Mesenchymal stem cell (in vitro differentiated cells and primary cell): ENCODE results near the gene APOBEC4.
A peak's percentile ranks its signal among the peaks of the same experiment; 100 is the strongest.

Experiments
- DNase-seq: peaks from one replicate; pipeline ENCODE4 v3.0.0-alpha.2; 2013
- H2AFZ ChIP-seq: one replicate; pipeline ENCODE4 v1.6.1; 2013; ENCODE audit warnings: low read depth, mild to moderate bottlenecking, control low read depth, inconsistent platforms, low read length, moderate library complexity
- H2AK5ac ChIP-seq: 2 replicates; pipeline ENCODE4 v1.6.1; 2013; ENCODE audit warnings: low read length, moderate library complexity, mild to moderate bottlenecking, inconsistent platforms; ENCODE audit not compliant: severe bottlenecking
- H2BK120ac ChIP-seq: one replicate; pipeline ENCODE4 v1.6.1; 2013; ENCODE audit warnings: low read depth, mild to moderate bottlenecking, inconsistent platforms, low read length, moderate library complexity
- H2BK12ac ChIP-seq, 2 experiments: one replicate each; pipeline ENCODE4 v1.6.1; 2013; ENCODE audit warnings: inconsistent platforms in 2 of 2, low read length in 2 of 2, mild to moderate bottlenecking in 2 of 2, moderate library complexity in 2 of 2, control low read depth in 1 of 2
- H2BK15ac ChIP-seq: one replicate; pipeline ENCODE4 v1.6.1; 2013; ENCODE audit warnings: mild to moderate bottlenecking, low read depth, inconsistent platforms; ENCODE audit not compliant: poor library complexity, severe bottlenecking
- H2BK5ac ChIP-seq: 2 replicates; pipeline ENCODE4 v1.6.1; 2013; ENCODE audit warnings: low read depth, mild to moderate bottlenecking, low read length, control low read depth, inconsistent platforms; ENCODE audit not compliant: poor library complexity, severe bottlenecking
- H3K14ac ChIP-seq, 2 experiments: one replicate each; pipeline ENCODE4 v1.6.1; 2013; ENCODE audit warnings: inconsistent platforms in 2 of 2, low read length in 2 of 2, control low read depth in 1 of 2, mild to moderate bottlenecking in 1 of 2, moderate library complexity in 1 of 2
- H3K18ac ChIP-seq, 2 experiments: one replicate each; pipeline ENCODE4 v1.6.1; 2013; ENCODE audit warnings: inconsistent platforms in 2 of 2, low read length in 2 of 2, control low read depth in 1 of 2, low read depth in 1 of 2, mild to moderate bottlenecking in 1 of 2
- H3K23ac ChIP-seq, 2 experiments: one replicate each; pipeline ENCODE4 v1.6.1; 2013; ENCODE audit warnings: inconsistent platforms in 2 of 2, low read length in 2 of 2, mild to moderate bottlenecking in 2 of 2, moderate library complexity in 2 of 2, control low read depth in 1 of 2
- H3K27ac ChIP-seq: 2 replicates; pipeline ENCODE4 v1.5.1; 2013; ENCODE audit warnings: mild to moderate bottlenecking, moderate library complexity, low read length, control low read depth, inconsistent platforms; ENCODE audit not compliant: poor library complexity, severe bottlenecking
- H3K27me3 ChIP-seq, 2 experiments: 2 replicates each; pipeline versions ENCODE4 v1.6.1 to v1.7.0; 2013; ENCODE audit warnings: low read length in 2 of 2, mild to moderate bottlenecking in 2 of 2, moderate library complexity in 2 of 2, control low read depth in 1 of 2, inconsistent platforms in 1 of 2; ENCODE audit not compliant: control insufficient read depth in 1 of 2, insufficient read depth in 1 of 2
- H3K36me3 ChIP-seq, 2 experiments: 2 replicates each; pipeline versions ENCODE4 v1.6.1 to v1.7.0; 2013; ENCODE audit warnings: low read length in 2 of 2, control low read depth in 1 of 2, inconsistent platforms in 1 of 2, low read depth in 1 of 2, mild to moderate bottlenecking in 1 of 2; ENCODE audit not compliant: insufficient read depth in 2 of 2, control insufficient read depth in 1 of 2
- H3K4ac ChIP-seq, 2 experiments: one replicate each; pipeline ENCODE4 v1.6.1; 2013; ENCODE audit warnings: inconsistent platforms in 2 of 2, low read length in 2 of 2, mild to moderate bottlenecking in 2 of 2, moderate library complexity in 2 of 2, control low read depth in 1 of 2, low read depth in 1 of 2
- H3K4me1 ChIP-seq: 2 replicates; pipeline ENCODE4 v1.6.1; 2013; ENCODE audit warnings: low read depth, low read length, control low read depth; ENCODE audit not compliant: control insufficient read depth, insufficient read depth
- H3K4me2 ChIP-seq: 2 replicates; pipeline ENCODE4 v1.6.1; 2013; ENCODE audit warnings: low read length, mild to moderate bottlenecking, inconsistent platforms; ENCODE audit not compliant: poor library complexity, severe bottlenecking
- H3K4me3 ChIP-seq, 2 experiments: 2 replicates each; pipeline versions ENCODE4 v1.5.1 to v1.7.0; 2013; ENCODE audit warnings: low read length in 2 of 2, mild to moderate bottlenecking in 2 of 2, control low read depth in 1 of 2, low read depth in 1 of 2; ENCODE audit not compliant: insufficient read depth in 1 of 2
- H3K79me1 ChIP-seq: replicated peaks from 2 replicates; pipeline ENCODE4 v1.6.1; 2013; ENCODE audit warnings: mild to moderate bottlenecking, control low read depth, low read length, inconsistent platforms; ENCODE audit not compliant: poor library complexity, severe bottlenecking
- H3K9ac ChIP-seq: 2 replicates; pipeline ENCODE4 v1.7.0; 2013; ENCODE audit warnings: mild to moderate bottlenecking, low read length, moderate library complexity
- H3K9me3 ChIP-seq: 2 replicates; pipeline ENCODE4 v1.7.0; 2013; ENCODE audit warnings: mild to moderate bottlenecking, low read length; ENCODE audit not compliant: control insufficient read depth
- H4K8ac ChIP-seq: one replicate; pipeline ENCODE4 v1.6.1; 2013; ENCODE audit warnings: inconsistent platforms, mild to moderate bottlenecking, low read length, moderate library complexity
- H4K91ac ChIP-seq: one replicate; pipeline ENCODE4 v1.6.1; 2013; ENCODE audit warnings: mild to moderate bottlenecking, low read length, inconsistent platforms
- WGBS: methylation state at CpG from one replicate; pipeline ENCODE4 v1.1.7; 2013; ENCODE audit warnings: mixed read lengths; 5-methylcytosine and 5-hydroxymethylcytosine counted together

APOBEC4 gene

DNA sequence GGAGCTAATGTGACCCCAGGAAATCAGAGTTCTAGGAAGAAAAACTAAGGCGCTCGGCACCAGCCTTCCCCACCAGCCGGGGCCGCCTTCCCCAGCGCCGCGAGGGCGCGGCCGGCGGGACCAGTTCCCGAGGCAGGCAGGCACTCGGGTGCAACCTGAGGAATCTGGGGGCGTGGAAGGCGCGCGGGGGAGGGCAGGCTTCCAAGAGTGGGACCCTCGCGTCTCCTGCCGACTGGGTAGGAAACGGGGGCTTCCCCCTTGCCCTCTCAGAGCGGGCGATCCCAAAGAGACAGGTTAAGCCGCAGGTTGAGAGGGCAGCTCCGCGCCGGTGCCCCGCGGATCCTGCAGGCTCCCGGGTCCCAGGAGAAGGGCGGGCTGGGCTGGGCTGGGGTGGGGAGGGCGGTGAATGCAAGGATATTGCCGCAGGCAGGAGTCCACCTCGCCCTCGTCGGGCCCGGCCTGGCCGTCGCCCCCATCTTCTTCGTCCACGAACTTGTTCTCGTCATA is 18.0 kb downstream of the APOBEC4 start:
- peak overlapping the region; percentile 85 to 88 for H3K4me3 ChIP-seq
- peak overlapping the region; percentile 32 for H2AK5ac ChIP-seq
- under 1% methylated on average over 41 of the region's 42 CpGs for WGBS
- peaks cover 7% of the 10 kb centered on the region for H3K79me1 ChIP-seq
- peak overlapping the region; percentile 73 for H2BK15ac ChIP-seq
- peak overlapping the region; percentile 70 for H4K91ac ChIP-seq
- no peaks in the 10 kb centered on the region for H3K9me3 ChIP-seq
- H3K14ac ChIP-seq: peak overlapping the region in 1 of 2 experiments; percentile 72
- H3K4me1 ChIP-seq: peaks cover 3% of the 10 kb centered on the region
- peak overlapping the region; percentile 71 to 98 for H3K18ac ChIP-seq
- H3K27me3 ChIP-seq: no peaks in the 10 kb centered on the region
- H3K27ac ChIP-seq: peak overlapping the region; percentile 98
- H2AFZ ChIP-seq: peak overlapping the region; percentile 66
- H4K8ac ChIP-seq: peak overlapping the region; percentile 94
- H3K4ac ChIP-seq: peak overlapping the region; percentile 83 to 85
- no peak for DNase-seq
- peak overlapping the region; percentile 67 for H3K4me2 ChIP-seq
- peak overlapping the region; percentile 91 for H2BK5ac ChIP-seq
- peak overlapping the region; percentile 82 for H2BK120ac ChIP-seq
- peak overlapping the region; percentile 96 for H3K9ac ChIP-seq
- no peak overlapping the region for H3K23ac ChIP-seq
- no peak overlapping the region for H2BK12ac ChIP-seq
- H3K36me3 ChIP-seq: peaks cover 0 to 17% of the 10 kb centered on the region in 2 experiments

DNA sequence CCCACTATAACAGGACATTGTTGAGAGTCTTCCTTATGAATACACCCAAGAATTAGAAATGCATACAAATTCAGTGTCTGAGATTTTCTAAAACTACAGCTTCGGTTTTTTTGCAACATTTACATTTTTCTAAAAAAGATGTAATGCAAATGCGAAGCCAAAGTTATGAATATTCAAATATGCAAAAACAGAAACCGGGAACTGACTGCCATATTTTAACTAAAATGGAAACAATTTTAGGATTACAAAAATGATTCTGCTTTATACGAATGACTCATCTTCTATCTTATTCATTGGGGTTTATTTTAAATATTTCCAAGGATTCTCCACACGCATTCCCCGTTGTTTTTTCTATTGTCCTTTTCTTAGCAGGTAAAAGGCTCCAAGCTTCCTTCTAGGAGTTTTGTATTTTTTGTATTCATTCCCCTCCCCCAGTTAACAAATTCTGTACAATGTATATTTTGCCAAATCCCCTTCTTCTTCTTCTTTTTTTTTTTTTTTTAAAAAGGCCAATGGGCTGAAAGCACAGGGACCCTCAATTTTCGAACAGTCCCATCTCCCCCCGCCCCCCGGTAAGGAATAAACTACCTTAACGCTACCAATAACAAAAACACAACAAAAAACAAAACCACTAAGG is 18.6 kb downstream of the APOBEC4 start:
- H3K4me2 ChIP-seq: peak overlapping the region; percentile 67
- peaks cover 0 to 23% of the 10 kb centered on the region in 2 experiments for H3K36me3 ChIP-seq
- H3K9ac ChIP-seq: peak overlapping the region; percentile 96
- no peak for DNase-seq
- peaks cover 3% of the 10 kb centered on the region for H3K4me1 ChIP-seq
- peak overlapping the region; percentile 38 for H2BK120ac ChIP-seq
- H2AFZ ChIP-seq: no peak overlapping the region
- peak overlapping the region in 1 of 2 experiments; percentile 98 for H3K18ac ChIP-seq
- 0% methylated on average over 7 of the region's 10 CpGs for WGBS
- H3K14ac ChIP-seq: no peak overlapping the region
- H3K23ac ChIP-seq: no peak overlapping the region
- H2BK5ac ChIP-seq: peak overlapping the region; percentile 46
- no peaks in the 10 kb centered on the region for H3K9me3 ChIP-seq
- no peak overlapping the region for H2BK12ac ChIP-seq
- H4K91ac ChIP-seq: no peak overlapping the region
- no peak overlapping the region for H2BK15ac ChIP-seq
- no peaks in the 10 kb centered on the region for H3K27me3 ChIP-seq
- no peak overlapping the region for H4K8ac ChIP-seq
- peak overlapping the region; percentile 32 for H2AK5ac ChIP-seq
- H3K4ac ChIP-seq: peak overlapping the region in 1 of 2 experiments; percentile 83
- H3K79me1 ChIP-seq: peaks cover 5% of the 10 kb centered on the region
- peak overlapping the region; percentile 85 to 88 for H3K4me3 ChIP-seq
- peak overlapping the region; percentile 76 for H3K27ac ChIP-seq

DNA sequence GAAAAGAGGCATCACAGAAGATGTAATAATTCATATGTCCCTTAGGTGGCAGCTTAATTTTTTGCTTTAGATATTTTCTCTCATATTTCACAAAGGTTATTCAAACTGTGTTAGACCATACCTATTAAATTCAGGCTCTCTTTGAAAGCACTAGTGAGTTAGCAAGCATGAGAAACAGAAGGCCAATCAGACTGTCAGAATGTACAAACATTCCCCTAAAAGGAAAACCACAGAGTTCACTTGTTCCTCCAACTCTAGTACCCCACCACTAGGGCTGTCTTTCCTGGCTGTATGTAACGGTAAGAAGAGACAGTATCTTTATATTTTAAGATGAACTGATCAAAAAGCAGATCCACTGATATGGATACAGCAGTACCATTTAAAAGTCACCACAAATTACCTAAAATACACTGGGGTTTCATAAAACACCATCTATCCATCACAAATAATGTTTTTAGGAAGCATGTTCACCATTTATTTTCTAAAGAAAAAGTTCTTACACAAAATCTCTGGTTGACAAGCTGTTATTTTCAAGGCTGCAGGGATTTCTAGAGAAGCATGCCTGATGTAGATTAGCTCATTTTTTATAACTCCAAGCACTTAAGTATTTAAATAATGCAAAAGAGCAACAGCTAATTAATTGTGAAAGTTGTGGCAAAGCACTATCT is 19.3 kb downstream of the APOBEC4 start:
- H3K4me2 ChIP-seq: peak overlapping the region; percentile 47
- H4K8ac ChIP-seq: no peak overlapping the region
- no peaks in the 10 kb centered on the region for H3K27me3 ChIP-seq
- H2BK12ac ChIP-seq: no peak overlapping the region
- H2AFZ ChIP-seq: no peak overlapping the region
- H3K79me1 ChIP-seq: peaks cover 6% of the 10 kb centered on the region
- H3K27ac ChIP-seq: peak overlapping the region; percentile 76
- H3K14ac ChIP-seq: no peak overlapping the region
- H2AK5ac ChIP-seq: no peak overlapping the region
- H3K4me3 ChIP-seq: peak overlapping the region in 1 of 2 experiments; percentile 88
- peak overlapping the region; percentile 96 for H3K9ac ChIP-seq
- H3K36me3 ChIP-seq: peaks cover 0 to 31% of the 10 kb centered on the region in 2 experiments
- no peak overlapping the region for H3K4ac ChIP-seq
- no peaks in the 10 kb centered on the region for H3K9me3 ChIP-seq
- no CpG with 5 or more reads among the region's 1 CpG for WGBS
- H2BK15ac ChIP-seq: no peak overlapping the region
- no peak overlapping the region for H2BK5ac ChIP-seq
- no peak overlapping the region for H3K18ac ChIP-seq
- H2BK120ac ChIP-seq: no peak overlapping the region
- no peak overlapping the region for H4K91ac ChIP-seq
- no peak overlapping the region for H3K23ac ChIP-seq
- DNase-seq: peak; percentile 91
- H3K4me1 ChIP-seq: peaks cover 3% of the 10 kb centered on the region

DNA sequence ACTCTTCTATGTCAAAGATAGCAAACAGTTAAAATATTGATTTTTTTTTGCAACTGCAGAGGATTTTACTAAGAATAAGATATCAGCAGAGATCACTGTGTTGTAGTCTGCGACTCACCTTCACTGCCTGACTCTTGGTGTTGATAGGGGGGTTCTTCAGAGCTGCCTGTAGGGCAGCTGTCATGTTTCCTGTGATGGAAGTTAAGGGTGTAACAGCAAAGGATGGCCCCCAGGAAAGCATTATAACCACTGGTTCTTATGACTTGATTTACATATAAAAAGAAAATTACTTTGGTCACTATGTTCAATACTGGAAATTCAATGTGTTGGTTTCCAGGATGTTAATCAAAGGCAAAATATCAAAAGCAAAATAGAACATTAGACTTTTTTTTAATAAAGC is 20.2 kb downstream of the APOBEC4 start:
- H3K4me3 ChIP-seq: peak overlapping the region in 1 of 2 experiments; percentile 88
- 87% methylated on average over 1 of the region's 1 CpG for WGBS
- no peak overlapping the region for H2BK5ac ChIP-seq
- no peak overlapping the region for H2BK120ac ChIP-seq
- H3K27me3 ChIP-seq: no peaks in the 10 kb centered on the region
- no peak overlapping the region for H3K27ac ChIP-seq
- H3K4me1 ChIP-seq: peaks cover 3% of the 10 kb centered on the region
- H4K8ac ChIP-seq: no peak overlapping the region
- DNase-seq: no peak
- no peak overlapping the region for H3K18ac ChIP-seq
- peaks cover 0 to 39% of the 10 kb centered on the region in 2 experiments for H3K36me3 ChIP-seq
- H4K91ac ChIP-seq: no peak overlapping the region
- H3K9ac ChIP-seq: peak overlapping the region; percentile 96
- H3K4me2 ChIP-seq: peak overlapping the region; percentile 9
- no peaks in the 10 kb centered on the region for H3K9me3 ChIP-seq
- no peak overlapping the region for H3K14ac ChIP-seq
- H2AK5ac ChIP-seq: no peak overlapping the region
- H3K23ac ChIP-seq: no peak overlapping the region
- H2BK12ac ChIP-seq: no peak overlapping the region
- H2AFZ ChIP-seq: no peak overlapping the region
- no peak overlapping the region for H2BK15ac ChIP-seq
- H3K79me1 ChIP-seq: peaks cover 8% of the 10 kb centered on the region
- no peak overlapping the region for H3K4ac ChIP-seq
